HepG2 (cell line): Measurements from ENCODE around the gene ZNF280A. TPM values are rescaled to one million over a fixed set of nuclear protein-coding genes. Genes with fewer than 3 reads are reported as not detected.

ENCODE experiments used
- ATAC-seq: fragments of 200-7000 bp; cut with Tn5 transposase; 3 replicates; pipeline ENCODE4 v1.9.1; 2020; ENCODE audit warnings: mild to moderate bottlenecking, moderate library complexity
- Bru-seq: library from RNA; stranded (reverse); fragments of 400-500 nt; gene quantifications from one replicate; lab custom pipeline; 2021; lab: Mats Ljungman, UMichigan
- BruChase-seq, 2 experiments: library from RNA; stranded (reverse); fragments of 400-500 nt; gene quantifications; one replicate each; lab custom pipeline; 2021; lab: Mats Ljungman, UMichigan
- BruUV-seq: library from RNA; stranded (reverse); fragments of 400-500 nt; replicated peaks from 2 replicates; lab custom pipeline; 2021; lab: Mats Ljungman, UMichigan
- CTCF ChIA-PET: fragments of 300-600 bp; formaldehyde crosslinking; extraction: SDS; loops from one replicate; lab custom pipeline; 2021; ENCODE audit warnings: low total read pairs, inconsistent platforms, low intra/inter-chr PET ratio; lab: Yijun Ruan, JAX
- POLR2A ChIA-PET: fragments of 350-600 bp; sonication (Branson Sonifier 250); formaldehyde crosslinking; loops from one replicate; lab custom pipeline; 2020; ENCODE audit warnings: antibody characterized with exemption, inconsistent platforms; lab: Yijun Ruan, JAX
- DNase-seq: peaks from one replicate; pipeline ENCODE4 v3.0.0-alpha.2; 2015; ENCODE audit warnings: low spot score
- FAIRE-seq: peaks from 3 replicates; lab custom pipeline; 2011; peaks lifted over from hg19 to GRCh38; lab: Jason Lieb, UNC
- H2AFZ ChIP-seq: one replicate; pipeline ENCODE4 v1.6.1; 2011; ENCODE audit warnings: low read length, inconsistent platforms
- H3K27ac ChIP-seq: fragments of 300-600 bp; 3 replicates; pipeline ENCODE4 v1.8.0; 2011; ENCODE audit warnings: mixed run types, mild to moderate bottlenecking, mixed read lengths, low read length, inconsistent platforms; ENCODE audit not compliant: insufficient read depth; ENCODE audit errors: extremely low read length
- H3K27me3 ChIP-seq, 2 experiments: fragments of 200-600 bp in 1 of 2; 2 replicates in 1 of 2; 3 replicates in 1 of 2; pipeline versions ENCODE4 v1.6.0 to v1.8.0; 2011; ENCODE audit warnings: low read length in 2 of 2, mild to moderate bottlenecking in 2 of 2, moderate library complexity in 2 of 2, inconsistent platforms in 1 of 2; ENCODE audit not compliant: insufficient read depth in 2 of 2, control insufficient read depth in 1 of 2
- H3K36me3 ChIP-seq, 2 experiments: fragments of 200-600 bp in 1 of 2; replicated peaks in 1 of 2; 2 replicates in 1 of 2; 3 replicates in 1 of 2; pipeline versions ENCODE4 v1.5.1 to v1.8.0; 2011; ENCODE audit warnings: low read length in 2 of 2, inconsistent platforms in 1 of 2; ENCODE audit not compliant: insufficient read depth in 2 of 2, control insufficient read depth in 1 of 2
- H3K4me1 ChIP-seq: 2 replicates; pipeline ENCODE4 v1.5.1; 2012; ENCODE audit warnings: low read length, inconsistent platforms; ENCODE audit not compliant: insufficient read depth
- H3K4me2 ChIP-seq: 2 replicates; pipeline ENCODE4 v1.6.0; 2011; ENCODE audit warnings: low read depth, low read length, inconsistent platforms
- H3K4me3 ChIP-seq, 3 experiments: fragments of 200-600 bp in 1 of 3; sonication (generic), shearing (Covaris generic) in 1 of 3; replicated peaks in 1 of 3; 2 replicates each; pipeline ENCODE4 v1.5.1; 2011 to 2016; ENCODE audit warnings: low read length in 3 of 3, inconsistent platforms in 2 of 3, low read depth in 2 of 3, mild to moderate bottlenecking in 2 of 3, control low read depth in 1 of 3, mixed read lengths in 1 of 3; ENCODE audit not compliant: insufficient read depth in 1 of 3
- H3K79me2 ChIP-seq: one replicate; pipeline ENCODE4 v1.6.1; 2011; ENCODE audit warnings: low read length, inconsistent platforms; ENCODE audit not compliant: insufficient read depth
- H3K9ac ChIP-seq: 2 replicates; pipeline ENCODE4 v1.6.0; 2011; ENCODE audit warnings: mild to moderate bottlenecking, low read depth, low read length, inconsistent platforms; ENCODE audit not compliant: insufficient read depth
- H3K9me3 ChIP-seq: 2 replicates; pipeline ENCODE4 v1.5.1; 2012; ENCODE audit warnings: mild to moderate bottlenecking, low read length
- H4K20me1 ChIP-seq: 2 replicates; pipeline ENCODE4 v1.6.0; 2011; ENCODE audit warnings: inconsistent platforms, mild to moderate bottlenecking, low read length, moderate library complexity; ENCODE audit not compliant: insufficient read depth
- ATF4 ChIP-seq, 2 experiments: fragments of 450-650 bp in 1 of 2; sonication (generic) in 1 of 2; formaldehyde crosslinking; IDR thresholded peaks; 2 replicates each; pipeline versions ENCODE4 v1.5.0 to v1.8.0; 2020 to 2022; ENCODE audit warnings: mild to moderate bottlenecking in 1 of 2, missing genetic modification reagents in 1 of 2
- BCLAF1 ChIP-seq: fragments of 450-650 bp; IDR thresholded peaks from 2 replicates; pipeline ENCODE4 v1.6.1; 2017; ENCODE audit warnings: mild to moderate bottlenecking
- CEBPG ChIP-seq: IDR thresholded peaks from 2 replicates; pipeline ENCODE4 v1.6.1; 2016
- DR1 ChIP-seq: sonication (generic); formaldehyde crosslinking; IDR thresholded peaks from 2 replicates; pipeline ENCODE4 v1.8.0; 2021; ENCODE audit warnings: mild to moderate bottlenecking, missing genetic modification reagents, inconsistent platforms
- ELF3 ChIP-seq: IDR thresholded peaks from 2 replicates; pipeline ENCODE4 v1.6.1; 2016; ENCODE audit warnings: missing genetic modification reagents, missing compliant biosample characterization
- LCORL ChIP-seq, 2 experiments: fragments of 450-650 bp in 1 of 2; sonication (generic) in 1 of 2; formaldehyde crosslinking in 1 of 2; IDR thresholded peaks; 2 replicates each; pipeline versions ENCODE4 v1.5.0 to v1.6.1; 2017 to 2020; ENCODE audit warnings: antibody characterized with exemption in 1 of 2, missing genetic modification reagents in 1 of 2
- RAD51 ChIP-seq: fragments of 450-650 bp; IDR thresholded peaks from 2 replicates; pipeline ENCODE4 v1.6.1; 2016; ENCODE audit warnings: borderline replicate concordance
- SAP130 ChIP-seq: IDR thresholded peaks from 2 replicates; pipeline ENCODE4 v1.6.1; 2016; ENCODE audit warnings: low read depth
- SP4 ChIP-seq: sonication (generic); formaldehyde crosslinking; IDR thresholded peaks from 2 replicates; pipeline ENCODE4 v1.8.1; 2023; ENCODE audit warnings: mild to moderate bottlenecking, missing genetic modification reagents
- TCF7 ChIP-seq: sonication (generic); IDR thresholded peaks from 2 replicates; pipeline ENCODE4 v1.6.1; 2016; ENCODE audit warnings: antibody characterized with exemption, low read depth
- ZFP36L2 ChIP-seq: sonication (generic); formaldehyde crosslinking; IDR thresholded peaks from 2 replicates; pipeline ENCODE4 v1.4.0; 2020; ENCODE audit warnings: missing genetic modification reagents
- ZFP82 ChIP-seq: sonication (generic); formaldehyde crosslinking; IDR thresholded peaks from 2 replicates; pipeline ENCODE4 v1.5.1; 2020; ENCODE audit warnings: mild to moderate bottlenecking, missing genetic modification reagents, borderline replicate concordance
- ZFY ChIP-seq: sonication (generic); formaldehyde crosslinking; IDR thresholded peaks from 2 replicates; pipeline ENCODE4 v1.4.0; 2020; ENCODE audit warnings: missing genetic modification reagents
- ZNF331 ChIP-seq: sonication (generic); formaldehyde crosslinking; IDR thresholded peaks from 2 replicates; pipeline ENCODE4 v1.4.0; 2020; ENCODE audit warnings: missing genetic modification reagents
- ZNF333 ChIP-seq: sonication (generic); formaldehyde crosslinking; IDR thresholded peaks from 2 replicates; pipeline ENCODE4 v1.4.0; 2020; ENCODE audit warnings: mild to moderate bottlenecking, missing genetic modification reagents, borderline replicate concordance
- WGBS: methylation state at CpG from one replicate; pipeline ENCODE4 v1.1.6; 2017; ENCODE audit warnings: low lambda C conversion rate; 5-methylcytosine and 5-hydroxymethylcytosine counted together
- in situ Hi-C: cut with HindIII; loops from 2 replicates; pipeline ENCODE4 v1.10.0; 2017; ENCODE audit warnings: low pct_unique_long_range_greater_than_20kb; ENCODE audit not compliant: extremely low pct_ligation_motif_present
- intact Hi-C: fragments of 100-400 bp; cut with micrococcal nuclease; formaldehyde crosslinking; loops from one replicate; pipeline ENCODE4 v1.10.0; 2022; ENCODE audit not compliant: unreplicated experiment
- long read RNA-seq, 2 experiments: library from RNA in 1 of 2; library from polyadenylated mRNA in 1 of 2; stranded (forward) in 1 of 2; unstranded in 1 of 2; transcript quantifications; one replicate each; pipeline ENCODE4 v2.0.0, GENCODE V29; 2019 to 2022
- polyA minus RNA-seq, 3 experiments: library from RNA; depleted of rRNA, polyadenylated mRNA; stranded (reverse); fragments of >200 nt; gene quantifications; 2 replicates each; pipeline ENCODE4 v1.2.3, GENCODE V29; 2011; ENCODE audit warnings: low replicate concordance in 1 of 3
- polyA plus RNA-seq, 8 experiments: library from polyadenylated mRNA; depleted of rRNA in 3 of 8; stranded (reverse) in 7 of 8; unstranded in 1 of 8; fragments of >200 nt; fragmentation: Illumina TruSeq in 4 of 8; extraction: Trizol in 4 of 8; gene quantifications; 2 replicates each; pipeline versions ENCODE4 v1.2.1 to v1.2.3, GENCODE V29; 2011 to 2016; ENCODE audit warnings: low read depth in 4 of 8, missing spikeins in 1 of 8, mixed read lengths in 1 of 8; ENCODE audit not compliant: insufficient read depth in 1 of 8
- total RNA-seq, 5 experiments: library from RNA; depleted of rRNA; stranded (reverse); fragments of >200 nt; fragmentation: Illumina TruSeq; extraction: Trizol; gene quantifications; 2 replicates each; pipeline ENCODE4 v1.2.3, GENCODE V29; 2016; ENCODE audit warnings: low read depth in 1 of 5

The ZNF280A gene
- 2.9 and 4.4 TPM in 2 replicates for total RNA-seq (2016; rRNA removed; fragmentation: Illumina TruSeq; extraction: Trizol)
- 1.8 and 2.0 TPM in 2 replicates for total RNA-seq (2016; cell fraction: cytosol; rRNA removed; fragmentation: Illumina TruSeq; extraction: Trizol; ENCODE audit: low read depth)
- total RNA-seq (2016; cell fraction: insoluble cytoplasmic fraction; rRNA removed; fragmentation: Illumina TruSeq; extraction: Trizol) = 3.1 and 4.4 TPM in 2 replicates
- total RNA-seq (2016; cell fraction: membrane; rRNA removed; fragmentation: Illumina TruSeq; extraction: Trizol) = 2.9 and 3.6 TPM in 2 replicates
- 2.5 TPM in 2 replicates for total RNA-seq (2016; cell fraction: nucleus; rRNA removed; fragmentation: Illumina TruSeq; extraction: Trizol)
- polyA plus RNA-seq (2011; rRNA removed) = 1.1 and 1.4 TPM in 2 replicates
- 0.66 and 0.90 TPM in 2 replicates for polyA plus RNA-seq (2011; cell fraction: cytosol; rRNA removed)
- polyA plus RNA-seq (2011; cell fraction: nucleus; rRNA removed) = 0.68 and 1.00 TPM in 2 replicates
- 0.47 and 0.67 TPM in 2 replicates for polyA plus RNA-seq (2012)
- 0.40 and 0.59 TPM in 2 replicates for polyA plus RNA-seq (2016; cell fraction: cytosol; fragmentation: Illumina TruSeq; extraction: Trizol; ENCODE audit: low read depth)
- polyA plus RNA-seq (2016; cell fraction: insoluble cytoplasmic fraction; fragmentation: Illumina TruSeq; extraction: Trizol; ENCODE audit: low read depth) = 2.8 and 3.3 TPM in 2 replicates
- 0.89 and 0.90 TPM in 2 replicates for polyA plus RNA-seq (2016; cell fraction: membrane; fragmentation: Illumina TruSeq; extraction: Trizol; ENCODE audit: low read depth)
- 1.4 and 2.2 TPM in 2 replicates for polyA plus RNA-seq (2016; cell fraction: nucleus; fragmentation: Illumina TruSeq; extraction: Trizol; ENCODE audit: insufficient read depth, low read depth)
- 0.16 and 0.52 TPM in 2 replicates for polyA minus RNA-seq (2011; rRNA and poly(A)+ RNA removed; ENCODE audit: low replicate concordance)
- polyA minus RNA-seq (2011; cell fraction: cytosol; rRNA and poly(A)+ RNA removed) = 0.88 and 1.2 TPM in 2 replicates
- 2.7 and 3.7 TPM in 2 replicates for polyA minus RNA-seq (2011; cell fraction: nucleus; rRNA and poly(A)+ RNA removed)
- Bru-seq, nascent RNA = percentile 47 among the genes with signal in this experiment
- percentile 47 among the genes with signal in this experiment for BruChase-seq, experiment 1, labeled RNA remaining after a 6-hour chase
- percentile 46 among the genes with signal in this experiment for BruChase-seq, experiment 2, labeled RNA remaining after a 2-hour chase
- long read RNA-seq, experiment 1, partial matches to known transcripts = 0 of 3 reads
- long read RNA-seq, experiment 1, other reads (novel, unspliced or antisense) = 0 of 3 reads
- long read RNA-seq, experiment 2, partial matches to known transcripts = 0 of 2 reads
- long read RNA-seq, experiment 2, other reads (novel, unspliced or antisense) = 2 of 2 reads

GRCh38 chr22:22520020-22520656, at the start of gene ZNF280A:
Gene ZNF280A (minus strand): TSS chr22:22520270. CDS start chr22:22515630, 4,640 bp downstream.
- Histone ChIP-seq H3K79me2 (no peaks in the 10 kb centered on the region), H3K9me3 (no peaks in the 10 kb centered on the region), H3K27me3 (peaks cover 0 to 5% of the 10 kb centered on the region in 2 experiments; a peak in 2 of 5 replicates), H3K36me3 (no peaks in the 10 kb centered on the region; a peak in 1 of 5 replicates), H3K9ac (peak within 1 kb of the TSS; percentile 55), H4K20me1 (no peaks in the 10 kb centered on the region), H3K4me2 (peak within 1 kb of the TSS; percentile 93), H3K4me1 (peaks cover 16% of the 10 kb centered on the region), H2AFZ (peak within 1 kb of the TSS; percentile 96), H3K27ac (peak within 1 kb of the TSS; percentile 32), H3K4me3 (peak within 1 kb of the TSS; percentile 47 to 69 (median 68))
- ChIA-PET CTCF (no interaction called here), POLR2A (interaction anchor here (0.8 to 2.1 kb wide), 4 partner anchors 9 to 133 kb away, joined by 3 to 32 read pairs (median 3); partner anchors contain the start of gene ZNF280B)
- in situ Hi-C loops = no loop called here
- BruUV-seq = no TSS peak
- ATAC-seq = peak; percentile 93
- 6% methylated on average over 12 of the region's 12 CpGs for WGBS
- peak; percentile 85 for FAIRE-seq
- intact Hi-C loops = no loop called here
- peak; percentile 94 for DNase-seq
- TF ChIP-seq BCLAF1 (no peak), ELF3 (CRISPR knock-in tag) (peak; percentile 40; the same call in 1 of the 2 replicates), LCORL (IDR thresholded peaks at IDR 0.05) (peak; percentile 85), LCORL (CRISPR knock-in tag; IDR thresholded peaks at IDR 0.05) (no peak), TCF7 (peak; percentile 51; the same call in 1 of the 2 replicates), SP4 (CRISPR knock-in tag) (peak; percentile 40; the same call in 1 of the 2 replicates), RAD51 (peak; percentile 86), DR1 (CRISPR knock-in tag) (peak; percentile 61), ZFP36L2 (CRISPR knock-in tag) (no peak), CEBPG (CRISPR knock-in tag) (peak; percentile 97), ZNF331 (CRISPR knock-in tag) (no peak), ZFY (peak; percentile 45; the same call in 1 of the 2 replicates), ZFP82 (CRISPR knock-in tag) (no peak), SAP130 (CRISPR knock-in tag) (0 out of 2 replicates have a peak, but pooled peaks have one; percentile 9), ATF4 (CRISPR knock-in tag; IDR thresholded peaks at IDR 0.05) (0 out of 4 replicates have a peak, but pooled peaks of 1 of the 2 experiments have one; percentile 5), ZNF333 (CRISPR knock-in tag) (no peak)
